22Rv1 (cell line): ENCODE results near the gene GADL1.

Source experiments
- H3K27ac ChIP-seq: fragments of 450-650 bp; 2 replicates; pipeline ENCODE4 v1.5.1; 2017
- CTCF ChIP-seq: fragments of 450-650 bp; IDR thresholded peaks from 2 replicates; pipeline ENCODE4 v1.5.1; 2017; ENCODE audit warnings: mild to moderate bottlenecking
- ZFX ChIP-seq: fragments of 450-650 bp; IDR thresholded peaks from 2 replicates; pipeline ENCODE4 v1.6.1; 2017; ENCODE audit warnings: antibody characterized with exemption, borderline replicate concordance

GADL1 gene

GRCh38 chr3:30894521-30895251 lies at the start of gene GADL1:
GADL1 (minus strand) TSS chr3:30894661; CDS start chr3:30894614, 47 bp downstream.
- H3K27ac ChIP-seq, result no peak within 1 kb of the TSS
- no peak for TF ChIP-seq ZFX
- TF ChIP-seq CTCF, result peak; percentile 14; the same call in 1 of the 2 replicates

- TF ChIP-seq ZFX (no peak), CTCF (no peak)
- no peak overlapping the region for H3K27ac ChIP-seq
Measured at GRCh38 chr3:30944124-30944523, 49.7 kb upstream of the GADL1 start.

- TF ChIP-seq ZFX, result no peak
- no peak for TF ChIP-seq CTCF
- no peak overlapping the region for H3K27ac ChIP-seq
Measured at GRCh38 chr3:30943206-30943605, 48.7 kb upstream of the GADL1 start.

GRCh38 chr3:30941342-30941741 lies 46.9 kb upstream of the GADL1 start:
- TF ChIP-seq CTCF (no peak), ZFX (no peak)
- H3K27ac ChIP-seq, result no peak overlapping the region

GRCh38 chr3:30940740-30941139 lies 46.3 kb upstream of the GADL1 start:
- H3K27ac ChIP-seq, result no peak overlapping the region
- TF ChIP-seq ZFX (no peak), CTCF (no peak)

GRCh38 chr3:30934208-30934550 lies 39.7 kb upstream of the GADL1 start:
- TF ChIP-seq ZFX, result no peak
- TF ChIP-seq CTCF, result peak; percentile 33
- H3K27ac ChIP-seq, result no peak overlapping the region

- H3K27ac ChIP-seq, result no peak overlapping the region
Measured at GRCh38 chr3:30933478-30934207, 39.2 kb upstream of the GADL1 start.

More at GRCh38 chr3:30933478-30934207, 39.2 kb upstream of the GADL1 start:
- TF ChIP-seq CTCF (no peak), ZFX (no peak)
